ENCODE results near the gene HOTAIR.

The HOTAIR gene

DNA sequence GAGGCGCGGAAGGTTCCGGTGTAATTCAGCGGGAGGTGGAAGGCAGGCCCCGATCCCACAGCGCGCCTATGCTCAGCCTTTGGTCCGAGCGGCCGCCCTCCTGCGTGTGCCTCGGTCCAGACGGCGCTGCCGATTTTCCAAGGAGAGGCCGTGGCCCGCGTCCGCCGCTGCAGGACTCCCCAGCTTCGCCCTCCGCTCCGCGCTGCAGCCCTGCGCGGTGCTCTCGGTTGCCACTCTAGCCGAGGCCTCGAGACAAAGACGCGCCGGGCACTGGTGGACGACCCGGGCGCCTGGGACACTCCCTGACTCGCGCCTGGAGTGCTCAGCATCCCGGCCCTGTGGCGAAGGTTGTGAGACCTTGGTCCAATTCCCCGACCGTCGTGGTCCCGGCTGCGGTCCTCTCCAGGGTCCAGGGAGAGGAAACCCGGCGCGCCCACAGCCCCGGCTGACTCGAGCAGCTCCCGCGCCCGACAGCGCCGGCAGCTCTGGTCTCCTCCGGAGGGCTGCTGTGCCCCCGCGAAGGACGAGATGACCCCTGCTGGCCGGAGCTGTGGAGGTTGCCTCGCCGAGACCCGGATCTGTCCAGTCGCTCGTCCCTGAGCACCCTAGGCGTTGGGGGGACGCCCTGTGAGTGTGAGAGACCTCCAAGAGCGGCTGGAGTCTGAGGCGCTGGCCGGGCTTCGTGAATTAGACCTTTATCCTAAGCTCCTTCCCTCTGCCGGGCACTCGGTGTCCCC lies 13.6 kb downstream of the HOTAIR start:
- no peak for DNase-seq (ENCODE audit: low read depth)

DNA sequence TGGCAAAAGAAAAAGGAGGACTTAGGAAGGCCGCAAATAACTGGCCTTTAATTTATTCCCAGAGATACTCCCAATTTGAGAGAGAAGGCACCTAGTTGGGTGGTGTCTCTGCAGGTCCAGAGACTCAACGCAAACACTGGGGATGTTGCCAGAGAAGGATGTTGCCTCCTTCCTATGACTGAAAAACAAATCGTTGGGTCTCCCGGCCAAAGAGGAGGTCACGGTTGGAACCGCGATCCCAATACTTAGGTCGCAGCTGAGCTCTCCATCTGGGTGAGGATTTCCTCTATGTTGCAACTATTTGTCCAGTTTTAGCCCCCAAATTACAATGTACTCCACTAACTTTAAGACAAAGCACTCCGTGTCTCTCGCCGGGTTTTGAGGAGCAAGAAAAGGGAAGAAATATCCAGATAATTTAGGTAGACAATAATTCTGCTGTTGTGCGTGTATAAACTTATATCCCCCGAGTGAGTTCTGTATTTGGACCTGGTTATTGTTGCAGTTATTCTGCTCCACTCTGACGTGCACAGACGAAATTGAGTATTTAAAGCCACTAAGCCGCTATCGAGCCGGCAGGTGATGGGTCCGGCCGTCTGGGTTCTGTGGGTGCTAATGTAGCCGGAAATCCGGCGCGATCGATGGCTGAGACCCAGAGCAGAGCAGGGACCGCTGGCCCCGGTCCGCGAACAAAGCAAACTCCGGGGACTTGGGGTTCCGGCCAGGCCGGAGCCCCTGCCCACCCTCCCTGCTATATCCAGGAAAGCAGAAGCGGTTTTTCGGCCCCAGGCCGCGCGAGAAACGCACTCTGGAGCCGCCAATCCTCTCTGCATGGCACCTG lies 14.3 kb downstream of the HOTAIR start:
- no peak for DNase-seq (ENCODE audit: low read depth)

DNA sequence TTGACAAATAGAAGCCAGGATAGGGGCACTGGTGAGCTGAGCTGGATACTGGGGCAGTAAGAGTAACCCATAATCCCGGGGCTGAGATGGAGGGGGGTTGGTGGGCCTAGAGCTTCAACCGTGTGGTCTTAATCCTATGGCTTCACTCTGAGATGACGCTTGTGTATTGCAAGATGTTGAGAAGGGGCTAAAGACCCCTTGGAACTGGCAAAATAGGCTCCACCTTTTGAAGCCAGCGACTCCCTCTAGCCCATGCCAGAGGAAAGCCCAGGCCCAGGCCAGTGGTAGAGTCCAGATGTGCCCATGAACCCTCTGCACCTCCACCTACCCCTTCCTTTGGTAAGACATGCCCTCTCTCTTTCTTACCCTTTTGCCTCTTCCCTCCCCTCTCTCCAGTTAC lies 15.4 kb downstream of the HOTAIR start:
- DNase-seq (ENCODE audit: low read depth) = no peak

DNA sequence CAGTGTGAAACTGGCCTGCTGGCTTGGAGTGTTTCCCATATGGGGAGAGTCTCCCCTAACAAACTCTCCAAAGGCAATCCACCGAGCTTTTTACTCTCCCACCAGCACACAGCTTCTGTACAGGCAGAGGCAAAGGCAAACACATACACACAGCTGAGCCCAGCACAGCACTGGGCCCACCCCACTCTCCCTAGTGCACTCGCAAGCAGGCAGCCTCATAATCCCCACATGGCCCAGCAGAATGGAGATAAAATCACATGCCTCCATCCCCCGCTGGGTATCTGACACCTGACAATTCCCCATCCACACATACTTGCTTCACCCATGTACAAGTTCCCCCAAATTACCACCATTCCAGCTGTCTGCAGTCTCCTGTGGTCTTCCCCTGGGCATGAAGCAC lies 16.6 kb downstream of the HOTAIR start:
- DNase-seq (ENCODE audit: low read depth) = no peak

DNA sequence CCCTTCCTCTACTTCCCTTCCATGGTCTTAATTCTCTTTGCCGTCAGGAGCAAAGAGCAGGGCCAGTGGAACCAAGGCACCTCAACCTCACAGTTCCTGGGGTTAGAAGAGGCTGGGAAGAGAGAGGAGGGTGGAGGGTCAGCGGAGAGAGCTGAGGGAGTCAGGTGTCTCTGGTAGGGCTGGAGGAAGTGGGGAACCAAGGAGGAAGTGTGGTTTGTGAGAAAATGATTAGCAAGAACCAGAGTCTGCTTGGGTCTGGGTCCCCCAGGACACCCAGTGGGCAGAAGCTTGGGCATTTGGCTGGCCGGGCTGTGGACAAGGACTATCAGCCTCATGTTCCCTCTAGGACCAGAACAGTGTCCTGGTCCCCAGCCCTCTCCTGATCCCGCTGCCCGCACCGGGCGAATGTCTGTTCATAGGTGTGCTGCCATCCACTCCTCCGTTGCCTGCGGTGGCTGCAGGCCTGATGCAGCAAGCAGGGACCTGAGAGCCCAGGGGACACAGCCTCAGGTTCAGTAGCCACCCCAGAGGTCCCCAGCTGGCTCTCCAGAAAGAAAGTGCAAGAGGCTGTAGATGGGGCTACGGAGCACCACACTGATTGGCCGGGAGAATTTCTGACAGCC lies 17.7 kb downstream of the HOTAIR start:
- no peak for DNase-seq (ENCODE audit: low read depth)

DNA sequence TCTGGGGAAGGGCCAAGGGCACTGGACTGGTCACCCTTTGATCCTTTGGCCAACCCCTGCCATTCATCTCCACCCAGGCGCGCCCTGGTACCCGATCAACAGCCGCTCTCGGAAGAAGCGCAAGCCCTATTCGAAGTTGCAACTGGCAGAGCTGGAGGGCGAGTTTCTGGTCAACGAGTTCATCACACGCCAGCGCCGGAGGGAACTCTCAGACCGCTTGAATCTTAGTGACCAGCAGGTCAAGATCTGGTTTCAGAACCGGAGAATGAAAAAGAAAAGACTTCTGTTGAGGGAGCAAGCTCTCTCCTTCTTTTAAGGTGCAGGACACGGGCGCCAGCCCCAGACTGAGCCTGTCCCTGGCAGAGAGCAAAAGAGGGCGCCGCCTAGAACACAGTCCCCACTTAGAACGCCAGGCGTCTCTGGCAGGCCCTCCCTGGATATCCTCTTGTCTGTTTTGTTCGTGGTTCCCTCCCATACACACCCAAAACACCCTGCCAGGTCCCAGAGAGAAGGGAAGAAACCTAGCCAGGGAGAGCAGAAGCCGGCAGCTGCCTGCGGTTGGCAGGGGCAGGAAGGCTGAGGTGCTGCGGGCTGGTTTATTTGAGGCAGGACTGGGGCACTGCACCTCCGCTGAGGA lies 18.4 kb downstream of the HOTAIR start:
- no peak for DNase-seq (ENCODE audit: low read depth)

DNA sequence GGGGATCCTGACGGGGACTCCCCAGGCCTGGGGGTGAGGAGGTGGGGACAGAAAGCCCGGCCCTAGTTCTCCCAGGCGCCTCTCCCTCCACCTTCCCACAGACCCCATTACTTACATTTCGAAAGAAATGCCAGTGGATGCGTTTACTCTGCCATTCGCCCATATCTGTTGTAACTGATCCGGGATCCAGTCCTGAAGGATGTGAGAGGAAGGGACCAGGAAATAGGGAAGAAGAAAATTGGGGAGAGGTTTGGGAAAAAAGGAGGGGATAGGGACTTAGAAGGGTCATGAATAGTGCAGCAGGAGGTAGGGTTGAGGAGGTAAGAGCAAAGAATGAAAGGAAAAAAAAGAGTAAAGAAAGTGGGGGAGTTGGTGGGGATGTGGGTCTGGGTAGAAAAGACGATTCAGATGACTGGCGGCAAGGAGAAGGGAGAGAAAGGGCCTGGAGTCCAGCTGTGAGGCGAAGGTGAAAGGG lies 18.9 kb downstream of the HOTAIR start:
- DNase-seq (ENCODE audit: low read depth) = no peak

DNA sequence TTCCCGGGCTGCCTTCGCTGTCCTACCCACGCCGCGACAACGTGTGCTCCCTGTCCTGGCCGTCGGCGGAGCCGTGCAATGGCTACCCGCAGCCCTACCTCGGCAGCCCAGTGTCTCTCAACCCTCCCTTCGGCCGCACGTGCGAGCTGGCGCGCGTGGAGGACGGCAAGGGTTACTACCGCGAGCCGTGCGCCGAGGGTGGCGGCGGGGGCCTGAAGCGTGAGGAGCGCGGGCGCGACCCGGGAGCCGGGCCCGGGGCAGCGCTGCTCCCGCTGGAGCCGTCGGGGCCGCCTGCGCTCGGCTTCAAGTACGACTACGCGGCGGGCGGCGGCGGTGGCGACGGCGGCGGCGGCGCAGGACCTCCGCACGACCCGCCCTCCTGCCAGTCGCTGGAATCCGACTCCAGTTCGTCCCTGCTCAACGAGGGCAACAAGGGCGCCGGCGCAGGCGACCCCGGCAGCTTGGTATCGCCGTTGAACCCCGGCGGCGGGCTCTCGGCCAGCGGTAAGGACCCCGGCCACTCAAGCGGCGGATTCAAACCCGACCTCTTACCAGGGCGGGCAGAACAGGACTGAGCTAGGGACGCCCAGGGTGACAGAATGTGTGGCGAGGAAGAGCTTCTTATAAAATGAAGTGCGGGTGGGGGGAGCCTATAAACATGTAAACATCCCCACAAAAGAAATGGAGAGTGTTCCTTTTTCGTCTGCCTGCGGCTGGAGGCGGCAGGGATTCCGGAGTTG lies 19.5 kb downstream of the HOTAIR start:
- no peak for DNase-seq (ENCODE audit: low read depth)

DNA sequence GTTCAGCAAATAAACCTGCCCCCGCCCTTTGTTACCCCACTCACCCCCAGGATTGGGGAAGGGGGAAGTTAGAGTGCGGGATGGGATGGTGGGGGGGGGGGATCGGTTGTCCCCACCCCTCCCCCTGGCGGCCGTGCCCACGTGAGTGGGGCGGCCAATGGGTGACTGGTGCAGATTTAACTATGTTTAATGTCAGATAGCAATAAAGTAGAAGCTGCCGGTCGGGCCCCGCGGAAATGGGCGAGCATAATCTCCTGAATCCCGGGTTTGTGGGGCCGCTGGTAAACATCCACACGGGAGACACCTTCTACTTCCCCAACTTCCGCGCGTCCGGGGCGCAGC lies 20.1 kb downstream of the HOTAIR start, which contains the start of gene HOXC12:
Gene HOXC12 (plus strand): TSS at position 210 of the 342 bp plus-strand sequence. CDS start 27 bp downstream, at position 237.
- DNase-seq (ENCODE audit: low read depth) = no peak

DNA sequence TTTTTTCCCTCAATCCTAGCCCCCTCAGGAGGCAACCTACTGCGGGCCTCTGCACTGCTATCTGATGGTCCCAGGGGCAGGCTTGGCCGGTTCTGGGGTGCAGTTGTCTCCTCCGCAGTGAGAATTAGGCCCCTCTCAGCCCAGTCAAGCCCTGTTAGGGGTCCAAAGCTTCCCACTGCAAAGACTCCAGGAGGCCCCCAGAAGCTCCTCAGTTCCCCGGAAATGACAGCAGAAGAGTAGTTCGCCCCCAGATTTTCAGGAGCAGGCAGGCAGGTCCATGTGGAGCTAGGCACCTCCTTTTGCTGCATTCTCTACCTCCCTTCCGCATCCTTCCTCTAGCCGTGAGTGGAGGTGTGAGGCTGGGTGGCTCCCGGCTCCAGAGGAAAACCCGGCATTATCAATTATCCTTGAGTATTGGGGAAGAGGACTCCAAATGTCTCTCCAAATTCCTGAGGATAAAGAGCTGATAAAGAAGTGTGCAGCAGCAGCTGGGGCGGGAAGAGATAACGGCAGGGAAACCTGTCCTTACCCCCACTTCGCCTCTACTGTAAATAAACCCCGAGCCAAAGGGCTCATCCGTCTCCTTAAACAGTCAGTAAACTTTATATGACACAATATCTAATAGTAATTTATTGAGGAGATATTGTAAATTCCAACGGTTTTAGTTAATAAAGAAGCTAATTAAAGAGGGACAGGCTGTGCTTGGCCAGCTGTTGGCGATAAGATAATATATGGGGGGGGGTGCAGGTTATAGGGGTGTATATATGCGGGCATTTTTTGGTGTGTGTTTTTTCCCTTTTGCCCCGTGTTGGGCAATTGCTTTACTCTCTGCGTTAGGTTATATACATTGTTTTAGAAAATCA lies 20.7 kb downstream of the HOTAIR start:
- DNase-seq (ENCODE audit: low read depth) = no peak

DNA sequence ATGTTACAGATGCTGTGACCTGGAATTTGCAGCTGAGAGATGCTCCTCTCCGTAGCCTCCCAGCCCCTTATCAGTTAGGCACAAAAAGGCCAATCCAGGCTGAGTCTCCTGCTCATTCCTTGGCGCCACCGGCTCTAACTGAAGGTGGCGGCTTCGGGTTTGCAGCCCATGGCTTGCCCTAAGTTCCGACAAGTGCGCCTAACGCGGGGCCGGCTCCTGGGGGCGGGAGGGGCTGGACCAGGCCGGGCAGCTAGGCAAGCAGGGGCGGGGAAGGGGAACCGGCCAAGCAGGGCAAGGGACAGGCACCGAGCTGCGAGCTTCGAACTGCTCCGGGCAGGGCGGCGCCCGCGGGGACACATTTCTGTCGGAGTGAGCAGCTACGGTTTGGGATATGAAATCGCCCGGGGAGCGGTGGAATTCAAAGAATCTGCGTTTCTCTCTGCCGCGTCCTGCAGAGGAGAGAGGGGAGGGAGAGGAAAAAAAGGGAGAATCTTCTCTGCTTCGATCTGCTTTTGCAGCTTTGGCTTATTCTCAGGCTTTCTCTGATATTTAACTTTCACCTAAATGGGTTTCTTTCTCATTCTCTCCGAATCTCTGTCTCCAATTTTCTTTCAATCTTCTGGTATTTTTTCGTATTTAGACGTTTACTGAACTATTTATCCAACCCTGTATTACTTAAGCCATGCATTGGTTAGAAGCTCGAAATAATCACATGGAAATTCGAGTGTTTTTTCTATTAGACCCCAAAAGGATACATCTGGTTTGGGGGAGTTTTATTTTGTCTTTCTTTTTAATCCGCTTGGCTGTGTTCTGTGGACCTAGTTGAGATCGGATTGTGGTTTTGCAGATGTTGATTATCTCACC lies 21.7 kb downstream of the HOTAIR start:
- no peak for DNase-seq (ENCODE audit: low read depth)

DNA sequence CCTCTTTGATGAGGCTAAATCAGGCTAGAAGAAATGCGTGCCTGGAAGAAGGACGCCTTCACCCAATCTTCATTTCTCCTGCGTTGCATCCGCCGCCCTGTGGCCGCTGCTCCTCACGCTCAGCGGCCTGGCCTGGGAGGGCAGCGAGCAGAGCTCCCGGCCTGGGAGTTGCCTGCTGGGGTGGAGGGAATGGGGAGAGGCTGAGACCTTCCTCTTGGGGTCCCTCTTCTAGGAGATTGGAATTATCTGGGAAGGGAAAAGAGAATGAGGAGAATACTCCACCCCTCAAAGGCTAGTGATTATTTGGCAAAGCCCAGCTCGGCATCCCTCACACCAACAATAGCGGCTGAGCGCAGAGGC lies 22.4 kb downstream of the HOTAIR start:
- no peak for DNase-seq (ENCODE audit: low read depth)

DNA sequence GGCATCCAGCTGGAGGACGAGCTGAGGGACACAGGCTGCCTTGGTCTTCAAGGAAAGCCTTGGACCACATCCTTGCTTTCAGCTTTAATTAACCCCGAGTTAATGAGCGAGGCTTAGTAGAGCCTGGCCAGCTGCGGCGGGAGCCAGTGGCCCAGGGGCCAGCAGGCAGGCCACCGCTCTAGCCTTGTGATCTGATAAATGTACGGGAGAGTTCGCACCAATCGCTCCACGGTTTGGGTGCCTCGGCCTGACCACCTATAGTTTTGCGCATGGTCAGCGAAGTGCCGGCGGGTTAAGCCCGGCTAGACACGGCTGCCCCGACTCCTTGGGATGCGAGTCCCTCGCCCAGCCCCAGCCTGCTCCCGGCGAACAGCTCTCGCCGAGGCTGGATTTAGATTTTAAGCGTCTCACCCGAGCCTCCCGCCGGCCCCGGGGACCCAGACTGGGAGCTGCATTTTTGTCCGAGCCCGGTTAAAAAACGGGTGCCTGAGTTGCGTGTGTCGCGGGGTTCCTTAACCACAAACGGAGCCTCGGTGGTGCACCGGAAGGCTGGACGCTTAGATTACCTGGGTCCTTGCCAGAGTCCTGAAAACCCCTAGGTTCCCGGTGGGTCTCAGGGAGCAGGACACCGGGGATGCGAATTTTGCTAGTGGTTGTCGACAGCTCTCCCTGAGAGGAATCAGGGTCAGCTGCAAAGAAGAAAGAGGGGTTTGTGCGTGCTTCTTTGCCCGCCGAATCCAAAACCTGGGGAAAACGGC lies 23.0 kb downstream of the HOTAIR start:
- no peak for DNase-seq (ENCODE audit: low read depth)

DNA sequence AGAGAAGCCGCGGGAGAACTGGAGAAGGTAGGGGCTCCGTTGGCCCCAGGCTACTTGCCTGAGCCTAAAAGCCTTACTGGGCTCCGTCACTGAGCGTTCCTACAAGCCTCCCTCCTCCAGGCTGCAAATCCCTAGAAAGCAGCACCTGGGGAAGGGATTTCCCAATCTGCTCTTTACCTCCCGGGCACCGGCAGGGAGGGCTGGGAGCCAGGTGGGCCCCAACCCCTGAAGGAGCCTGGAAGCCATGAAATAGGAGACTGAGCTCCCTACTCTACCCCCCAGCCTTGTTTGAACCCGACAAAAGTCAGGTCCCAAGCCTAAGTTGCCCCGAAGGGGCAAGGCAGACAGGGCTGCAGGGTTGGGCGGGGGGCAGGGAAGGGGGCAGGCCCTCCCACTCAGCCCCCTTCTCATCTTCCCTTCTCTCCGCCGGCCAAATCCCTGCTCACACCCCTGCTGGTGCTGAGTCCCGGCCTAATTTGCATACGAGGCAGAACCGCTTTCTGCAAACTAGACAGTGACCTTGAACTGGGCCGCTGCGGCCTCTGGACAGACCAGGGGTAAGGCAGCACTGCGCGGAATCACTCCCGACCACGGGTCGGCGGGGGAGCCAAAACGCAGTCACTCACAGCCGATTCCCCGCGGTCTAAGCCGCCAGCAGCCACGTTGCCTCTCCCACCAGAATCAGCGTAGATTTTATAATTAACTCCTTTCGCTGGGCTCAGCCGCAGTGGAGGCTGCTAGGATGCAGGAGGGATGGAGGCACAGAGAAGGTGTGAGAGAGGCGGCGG lies 23.8 kb downstream of the HOTAIR start:
- DNase-seq (ENCODE audit: low read depth) = no peak

DNA sequence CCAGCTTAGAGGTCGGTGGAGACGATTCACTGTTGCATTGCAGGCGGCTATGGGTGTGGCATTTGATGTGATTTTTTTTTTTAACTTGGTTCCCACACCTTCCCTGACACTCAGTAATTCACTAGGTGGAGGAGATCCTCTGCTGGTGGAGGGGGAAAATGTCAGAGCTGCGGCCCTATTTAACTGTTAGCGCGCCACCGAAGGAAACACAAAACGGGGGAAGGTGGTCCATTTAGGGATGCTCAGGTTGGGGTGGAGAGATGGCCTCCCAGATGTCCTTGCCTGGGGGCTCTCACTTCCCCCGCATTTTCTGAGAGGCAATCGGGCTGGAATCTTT lies 24.3 kb downstream of the HOTAIR start:
- no peak for DNase-seq (ENCODE audit: low read depth)

DNA sequence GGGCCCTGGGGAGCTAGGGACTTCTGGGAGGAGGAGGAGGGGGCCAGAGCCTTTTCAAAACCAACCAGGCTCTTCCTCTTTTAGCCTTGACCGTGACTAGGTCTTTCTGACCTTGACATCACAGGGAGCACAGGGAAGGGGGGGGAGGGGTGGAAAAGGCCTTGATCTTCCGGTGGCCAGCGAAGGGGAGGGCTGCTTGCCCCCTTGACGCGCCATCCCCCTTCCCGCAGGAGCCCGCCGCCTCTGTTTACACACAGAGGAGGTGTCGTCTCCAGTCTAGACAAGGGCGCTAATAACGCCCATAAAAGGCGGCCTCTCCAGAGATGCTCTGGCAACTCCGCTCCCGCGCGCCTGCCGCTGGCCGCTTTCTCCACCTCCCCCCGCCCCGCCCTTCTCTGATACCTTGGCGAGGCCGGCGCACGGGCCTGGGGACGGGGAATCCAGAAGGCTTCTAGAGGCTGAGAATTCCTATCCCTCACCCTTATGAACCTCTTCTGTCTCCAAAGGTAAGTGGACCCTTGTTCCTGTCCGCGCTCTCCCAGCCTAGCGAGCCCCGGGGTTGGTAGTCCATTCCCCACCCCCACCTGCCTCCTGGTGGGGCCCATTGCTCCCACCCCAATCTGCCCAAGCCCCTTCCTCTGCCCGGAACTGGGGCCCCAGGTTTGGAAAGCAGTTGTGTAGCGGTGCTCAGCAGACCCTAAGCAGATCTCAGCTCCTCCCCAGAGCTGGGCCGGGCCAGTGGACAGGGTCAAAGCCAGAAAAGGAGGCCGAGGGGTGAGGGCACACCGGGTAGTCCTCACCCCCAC lies 24.9 kb downstream of the HOTAIR start:
- no peak for DNase-seq (ENCODE audit: low read depth)

Measured in T-helper 22 cell (primary cell).